ENCODE data around the gene LTK.

DNA sequence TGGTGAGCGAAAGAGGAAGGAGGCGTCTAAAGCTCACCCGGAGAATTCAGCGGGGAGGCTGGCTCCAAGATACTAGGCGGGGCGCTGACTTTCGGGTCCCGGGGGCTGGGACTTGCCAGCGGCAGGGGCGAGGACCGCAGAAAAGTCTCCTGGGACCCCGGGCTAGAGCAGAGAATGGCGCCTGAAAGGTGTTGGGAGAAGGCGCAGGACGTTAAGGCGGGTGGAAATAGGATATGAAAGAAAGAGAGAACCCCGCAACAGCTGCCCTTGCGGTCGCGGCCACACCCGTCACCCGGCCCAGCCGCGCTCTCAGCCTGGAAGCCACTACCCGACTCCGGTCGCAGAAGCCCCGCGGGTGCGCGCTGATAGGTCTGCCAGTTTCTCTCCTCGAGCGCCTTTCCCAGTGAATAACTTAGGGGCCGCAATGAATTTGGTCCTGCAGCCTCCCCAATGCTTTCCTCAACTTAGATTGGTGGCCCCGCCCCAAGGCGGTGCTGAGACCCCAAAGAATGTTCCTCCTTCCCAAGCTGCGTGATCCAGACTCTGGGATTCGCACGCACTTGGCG lies 604 bp downstream of the LTK start:
- TF ChIP-seq CTCF (IDR thresholded peaks at IDR 0.05; ENCODE audit: insufficient read depth, low read length) (no peak), REST (IDR thresholded peaks at IDR 0.05; ENCODE audit: insufficient replicate concordance, low read depth) (no peak), POLR2AphosphoS5 (IDR thresholded peaks at IDR 0.05; ENCODE audit: low read depth) (no peak), GABPA (IDR thresholded peaks at IDR 0.05; ENCODE audit: low read depth) (no peak), SPI1 (IDR thresholded peaks at IDR 0.05; ENCODE audit: borderline replicate concordance, low read depth) (no peak)
